22Rv1 (cell line): ENCODE data around the gene URAD.

ENCODE experiments used
- ZFX ChIP-seq: fragments of 450-650 bp; IDR thresholded peaks from 2 replicates; pipeline ENCODE4 v1.6.1; 2017; ENCODE audit warnings: antibody characterized with exemption, borderline replicate concordance
- TF ChIP-seq, protein P1 (sequence below): fragments of 450-650 bp; IDR thresholded peaks from 2 replicates; pipeline ENCODE4 v1.5.1; 2017; ENCODE audit warnings: mild to moderate bottlenecking

DNA sequence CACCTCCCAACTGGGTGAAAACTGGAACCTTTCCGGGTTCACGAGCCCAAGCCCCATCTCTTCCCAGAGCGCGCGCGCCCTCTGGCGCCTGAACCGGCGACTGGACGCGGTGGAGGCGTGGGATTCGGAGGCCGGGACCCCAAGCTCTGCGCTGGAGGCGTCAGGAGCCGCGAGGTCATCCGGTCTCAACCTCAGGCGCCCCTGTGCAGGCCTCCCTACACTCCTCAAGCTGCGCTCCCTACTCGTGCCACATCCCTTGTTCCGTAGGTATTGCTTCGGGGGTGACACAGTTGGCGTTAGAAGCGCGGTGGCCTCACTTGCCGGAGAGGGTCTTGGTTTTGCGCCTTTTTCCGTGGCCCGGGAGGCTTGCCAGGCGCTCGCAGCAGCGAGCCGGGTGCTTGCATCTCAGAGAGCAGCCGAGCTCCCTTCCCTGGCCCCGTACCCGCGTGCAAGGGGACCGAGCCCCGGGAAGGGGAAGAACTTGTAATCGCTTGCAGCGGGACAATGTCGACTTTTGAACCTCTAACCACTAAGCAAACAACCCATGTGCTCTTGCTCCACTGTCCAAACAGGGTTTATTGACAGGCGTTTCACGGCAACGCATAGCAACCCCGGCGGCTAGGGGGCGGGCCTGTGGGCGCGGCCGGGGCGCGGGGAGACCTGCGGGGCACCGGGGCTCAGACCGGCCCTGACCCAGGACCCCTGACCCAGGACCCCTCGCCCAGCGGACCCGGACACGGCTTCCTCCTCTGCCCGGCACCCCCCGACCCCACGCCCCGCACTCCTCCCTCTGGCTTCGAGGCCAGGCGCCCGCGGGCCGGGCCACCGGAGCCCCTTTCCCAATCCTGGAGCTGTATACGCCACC lies 27.9 kb downstream of the URAD start:
- TF ChIP-seq, protein P1, sequence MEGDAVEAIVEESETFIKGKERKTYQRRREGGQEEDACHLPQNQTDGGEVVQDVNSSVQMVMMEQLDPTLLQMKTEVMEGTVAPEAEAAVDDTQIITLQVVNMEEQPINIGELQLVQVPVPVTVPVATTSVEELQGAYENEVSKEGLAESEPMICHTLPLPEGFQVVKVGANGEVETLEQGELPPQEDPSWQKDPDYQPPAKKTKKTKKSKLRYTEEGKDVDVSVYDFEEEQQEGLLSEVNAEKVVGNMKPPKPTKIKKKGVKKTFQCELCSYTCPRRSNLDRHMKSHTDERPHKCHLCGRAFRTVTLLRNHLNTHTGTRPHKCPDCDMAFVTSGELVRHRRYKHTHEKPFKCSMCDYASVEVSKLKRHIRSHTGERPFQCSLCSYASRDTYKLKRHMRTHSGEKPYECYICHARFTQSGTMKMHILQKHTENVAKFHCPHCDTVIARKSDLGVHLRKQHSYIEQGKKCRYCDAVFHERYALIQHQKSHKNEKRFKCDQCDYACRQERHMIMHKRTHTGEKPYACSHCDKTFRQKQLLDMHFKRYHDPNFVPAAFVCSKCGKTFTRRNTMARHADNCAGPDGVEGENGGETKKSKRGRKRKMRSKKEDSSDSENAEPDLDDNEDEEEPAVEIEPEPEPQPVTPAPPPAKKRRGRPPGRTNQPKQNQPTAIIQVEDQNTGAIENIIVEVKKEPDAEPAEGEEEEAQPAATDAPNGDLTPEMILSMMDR: peak; percentile 80
- TF ChIP-seq ZFX: no peak
